Superior temporal gyrus (tissue), 1 donor: Measurements from ENCODE around the gene LYPD6.

Experiments
- DNase-seq: peaks from one replicate; pipeline ENCODE4 v3.0.0-alpha.2; 2016; ENCODE audit errors: extremely low spot score

LYPD6 gene

DNA sequence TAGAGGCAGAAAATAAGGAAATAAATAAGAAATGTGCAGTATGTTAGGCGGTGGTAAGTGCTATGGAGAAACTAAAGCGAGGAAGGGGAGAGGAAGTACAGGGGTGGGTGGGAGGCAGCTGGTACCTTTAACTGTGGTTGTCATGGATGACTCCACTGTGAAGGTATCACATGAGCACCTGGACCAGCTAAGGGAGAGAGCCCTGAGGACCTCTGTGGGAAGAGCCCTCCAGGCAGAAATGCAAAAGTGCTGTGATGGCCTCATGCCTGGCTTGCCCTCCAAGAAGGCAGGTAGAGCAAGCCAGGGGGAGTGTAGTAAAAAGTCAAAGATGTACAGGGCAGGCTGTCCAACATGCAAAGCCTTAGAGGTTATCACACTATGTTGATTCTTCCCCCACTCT is 17.9 kb downstream of the LYPD6 start:
- no peak for DNase-seq

- no peak for DNase-seq
These were observed 23.0 kb downstream of the LYPD6 start for GRCh38 chr2:149353421-149353820.

- no peak for DNase-seq
These were observed 25.5 kb downstream of the LYPD6 start for GRCh38 chr2:149355716-149356422.

GRCh38 chr2:149357058-149357457 is 26.7 kb downstream of the LYPD6 start:
- no peak for DNase-seq

DNA sequence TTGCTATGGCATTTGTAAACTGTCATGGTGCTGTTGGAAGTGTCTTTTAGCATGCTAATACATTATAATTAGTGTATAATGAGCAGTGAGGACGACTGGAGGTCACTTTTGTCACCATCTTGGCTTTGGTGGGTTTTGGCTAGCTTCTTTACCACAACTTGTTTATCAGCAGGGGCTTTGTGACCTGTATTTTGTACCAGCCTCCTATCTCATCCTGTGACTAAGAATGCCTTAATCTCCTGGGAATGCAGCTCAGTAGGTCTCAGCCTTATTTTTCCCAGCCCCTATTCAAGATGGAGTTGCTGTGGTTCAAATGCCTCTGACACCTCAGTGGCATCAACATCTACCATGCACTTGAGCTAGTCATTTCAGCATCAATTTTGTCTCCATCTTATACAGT is 29.7 kb downstream of the LYPD6 start:
- DNase-seq, result no peak

DNA sequence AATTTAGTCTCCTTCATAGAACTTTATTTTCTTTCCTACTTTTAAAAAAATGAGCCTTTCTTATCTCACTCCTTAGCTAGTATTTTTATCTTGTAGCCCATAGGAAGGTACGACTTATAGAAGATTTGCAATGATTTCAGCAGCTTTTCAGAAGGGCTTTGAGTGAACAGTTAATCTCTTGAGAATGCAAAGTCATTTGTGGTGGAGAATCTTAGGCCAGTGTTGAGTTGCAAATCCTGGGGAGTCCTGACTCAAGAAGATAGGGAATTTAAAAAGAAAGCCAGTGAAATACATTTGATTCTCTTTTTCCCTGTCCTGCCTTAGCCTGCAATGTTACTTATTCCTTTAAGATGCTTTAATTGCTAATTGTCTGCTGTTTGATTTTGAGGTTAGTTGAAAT is 33.6 kb downstream of the LYPD6 start:
- no peak for DNase-seq

- no peak for DNase-seq
These were observed 34.5 kb downstream of the LYPD6 start for GRCh38 chr2:149364839-149365238.

GRCh38 chr2:149365931-149366583 is 35.7 kb downstream of the LYPD6 start:
- no peak for DNase-seq

DNA sequence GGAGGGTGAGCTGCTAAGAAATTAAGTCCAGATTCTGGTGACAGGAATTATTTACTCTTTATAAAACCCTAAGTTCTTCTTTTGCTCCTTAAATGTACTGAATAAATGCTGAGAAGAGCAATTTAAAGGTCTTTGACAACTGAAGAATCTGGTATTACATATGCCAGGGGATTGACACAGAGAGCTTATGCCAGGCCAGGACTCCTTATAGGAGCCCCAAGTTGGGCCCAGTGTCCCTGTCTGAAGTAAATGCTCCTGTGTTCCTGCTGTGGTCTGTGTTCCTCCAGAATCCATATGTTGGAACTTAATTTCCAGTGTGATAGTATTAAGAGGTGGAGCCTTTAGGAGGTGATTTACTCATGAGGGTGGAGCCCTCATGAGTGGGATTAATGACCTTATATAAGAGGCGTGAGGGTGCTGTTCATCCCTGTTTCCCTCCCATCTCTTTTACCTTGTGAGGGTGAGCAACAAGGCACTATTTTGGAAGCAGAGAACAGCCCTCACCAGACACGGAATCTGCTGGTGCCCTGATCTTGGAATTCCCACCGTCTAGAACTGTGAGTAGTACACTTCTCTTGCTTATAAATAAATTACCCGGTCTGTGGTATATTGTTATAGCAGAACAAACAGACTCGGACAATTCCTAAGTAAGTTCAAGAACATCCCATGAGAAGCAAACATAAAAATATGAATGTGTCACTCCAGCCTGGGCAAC is 39.8 kb downstream of the LYPD6 start:
- DNase-seq, result no peak

DNA sequence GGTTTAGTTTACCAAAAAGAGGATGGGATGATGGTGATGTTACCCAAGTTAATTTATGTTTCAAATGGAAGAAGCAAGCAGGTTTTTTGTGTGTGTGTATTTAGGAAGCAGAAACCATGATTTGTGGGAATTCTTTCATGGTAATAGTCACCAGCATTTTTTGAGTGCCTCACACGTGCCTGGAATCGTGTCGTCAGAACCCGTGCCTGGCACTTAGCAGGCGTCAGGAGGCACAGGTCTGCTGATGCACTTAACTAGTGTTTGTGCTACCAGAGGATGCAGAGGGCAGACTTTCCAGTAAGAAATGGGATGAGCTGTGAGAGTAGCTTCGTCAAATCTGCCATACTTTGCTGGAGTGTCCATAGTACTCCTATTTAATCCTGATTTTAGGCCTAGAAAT is 41.1 kb downstream of the LYPD6 start:
- DNase-seq, result no peak

DNA sequence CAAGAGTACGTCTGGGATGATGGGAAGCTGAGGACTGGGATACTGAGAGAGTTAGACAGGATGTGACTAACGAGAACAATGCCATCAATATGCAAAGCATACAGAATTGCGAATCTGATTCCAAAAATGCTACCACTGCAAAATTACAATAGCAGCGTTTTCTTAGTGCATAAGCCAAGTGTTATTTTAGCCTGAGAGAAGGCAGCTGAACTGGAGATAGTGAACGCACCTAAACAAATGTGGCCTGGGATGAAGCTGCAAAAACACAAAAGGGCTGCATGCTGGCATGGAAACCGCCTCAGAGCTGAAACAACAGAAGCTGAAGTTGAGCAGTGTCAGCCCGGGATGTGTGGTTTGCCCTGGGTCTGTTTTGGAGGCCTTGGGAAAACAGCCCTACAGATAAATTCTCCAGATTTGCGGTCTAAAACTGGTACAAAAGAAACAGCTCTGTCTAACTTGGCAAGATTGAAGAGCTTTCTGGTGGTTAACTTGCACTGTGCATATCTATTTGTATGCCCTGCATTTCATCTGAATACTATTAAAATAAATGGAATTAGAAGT is 45.5 kb downstream of the LYPD6 start:
- DNase-seq, result no peak

DNA sequence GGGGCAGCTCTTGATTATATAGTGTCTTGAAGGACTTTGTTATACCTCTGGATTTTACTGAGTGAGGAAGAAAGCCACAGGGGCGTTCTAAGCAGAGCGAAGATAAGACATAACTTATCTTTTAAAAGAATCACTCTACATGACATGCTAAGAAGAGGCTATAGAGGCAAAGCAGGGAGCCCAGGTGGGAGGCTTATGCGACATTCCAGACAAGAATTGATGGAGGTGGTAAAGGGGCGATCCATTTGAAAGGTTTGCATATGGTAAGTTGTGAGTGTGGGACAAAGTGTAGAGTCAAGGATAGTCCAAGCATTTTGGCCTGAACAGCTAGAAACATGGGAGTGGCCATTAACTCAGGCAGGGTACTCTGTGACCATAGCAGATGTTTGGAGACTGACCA is 49.8 kb downstream of the LYPD6 start:
- DNase-seq, result no peak

- DNase-seq, result no peak
These were observed 53.0 kb downstream of the LYPD6 start for GRCh38 chr2:149383340-149383739.

- DNase-seq, result no peak
These were observed 55.0 kb downstream of the LYPD6 start for GRCh38 chr2:149385350-149385749.

DNA sequence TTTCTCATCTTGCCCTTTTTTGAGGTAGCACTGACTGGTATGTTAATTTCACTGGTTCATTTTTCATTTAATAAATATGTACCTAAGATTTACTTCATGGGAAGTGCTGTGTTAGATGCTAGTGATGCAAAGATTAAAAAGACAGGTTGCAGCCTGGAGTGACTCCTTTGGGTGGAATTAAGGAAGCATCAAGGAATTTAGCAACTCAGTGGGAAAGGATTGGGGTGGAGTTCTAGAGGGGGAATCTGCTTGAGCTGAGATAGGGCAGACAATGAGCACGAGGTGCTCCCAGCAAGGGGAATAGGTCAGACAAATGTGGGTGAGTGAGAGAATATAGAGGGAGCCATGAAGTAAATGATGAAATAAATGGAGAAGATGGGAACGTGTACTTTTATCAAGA is 57.0 kb downstream of the LYPD6 start:
- DNase-seq, result no peak

DNA sequence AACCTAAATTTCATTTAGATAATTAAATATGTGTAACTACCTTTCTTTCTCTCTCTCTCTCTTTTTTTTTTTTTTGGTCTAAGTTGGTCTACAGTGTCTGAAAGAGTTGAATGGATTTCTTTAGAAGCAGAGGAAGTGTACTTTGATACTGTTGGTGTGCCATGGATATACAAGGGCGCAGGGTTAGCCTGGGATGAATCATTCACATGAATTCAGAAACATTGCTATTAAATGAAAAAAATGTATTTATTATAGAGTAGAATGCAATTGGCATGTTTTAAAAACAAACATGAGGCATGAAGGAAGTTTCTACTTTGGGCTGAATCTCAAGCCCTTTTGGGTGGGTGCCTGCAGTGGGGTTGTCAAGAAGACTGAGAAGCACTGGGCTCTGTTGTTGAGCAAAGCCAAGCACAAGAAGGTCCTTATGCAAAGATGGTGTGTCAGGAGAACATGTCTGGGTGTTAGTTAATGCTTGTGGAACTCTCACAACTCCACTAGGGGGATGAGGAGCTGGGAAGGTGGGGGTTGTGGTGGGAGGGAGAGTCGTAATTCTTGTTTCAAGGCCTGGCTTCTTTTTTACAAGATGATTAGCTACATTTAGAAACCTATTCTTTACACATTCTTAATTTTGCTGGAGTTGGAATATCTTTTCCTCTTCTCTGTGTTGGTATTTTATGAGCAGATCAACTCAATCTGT is 57.9 kb downstream of the LYPD6 start:
- DNase-seq, result no peak

GRCh38 chr2:149389506-149390167 is 59.2 kb downstream of the LYPD6 start:
- no peak for DNase-seq

- no peak for DNase-seq
These were observed 63.2 kb downstream of the LYPD6 start for GRCh38 chr2:149393614-149394013.

DNA sequence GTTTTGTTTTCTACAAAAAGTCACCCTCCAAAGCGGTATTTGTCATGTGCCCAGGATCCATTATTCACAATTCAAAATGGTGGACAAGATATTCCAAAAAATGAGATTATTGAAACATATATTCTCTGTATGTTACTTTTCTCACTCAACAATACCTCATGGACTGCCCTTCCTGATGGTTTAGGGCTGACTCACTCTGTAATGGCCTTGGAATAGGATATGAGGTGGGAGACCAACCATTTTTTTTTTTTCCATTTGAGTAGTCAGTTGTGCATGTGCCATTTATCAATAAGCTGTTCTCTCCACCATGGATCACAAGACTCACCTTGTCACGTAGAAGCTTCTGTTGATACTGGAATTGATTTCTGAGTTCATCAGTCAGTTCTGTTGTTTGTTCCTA is 64.5 kb downstream of the LYPD6 start:
- DNase-seq, result no peak

- DNase-seq, result no peak
These were observed 69.7 kb downstream of the LYPD6 start for GRCh38 chr2:149399934-149400615.

DNA sequence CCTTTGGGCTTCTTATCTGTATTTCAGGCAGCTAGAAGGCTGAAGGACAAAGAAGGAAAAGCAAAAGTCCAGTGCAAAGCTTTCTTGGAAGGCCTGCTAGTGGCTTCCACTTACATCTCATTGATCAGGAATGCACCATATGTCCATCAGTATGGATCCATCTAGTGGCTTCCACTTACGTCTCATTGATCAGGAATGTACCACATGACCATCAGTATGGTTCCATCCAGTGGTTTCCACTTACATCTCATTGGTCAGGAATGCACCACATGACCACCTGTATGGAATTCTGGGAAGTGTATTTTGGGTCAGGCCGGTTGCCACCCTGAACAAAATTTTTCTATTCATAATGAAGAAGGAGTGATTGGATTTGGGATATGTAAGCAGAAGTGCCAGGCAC is 70.6 kb downstream of the LYPD6 start:
- no peak for DNase-seq
